OCI-LY7 (cell line): ENCODE data around the gene IQCH. TPM values are rescaled to one million over a fixed set of nuclear protein-coding genes. Genes with fewer than 3 reads are reported as not detected.

ENCODE experiments used
- BruUV-seq: library from RNA; stranded (reverse); fragments of 400-500 nt; replicated peaks from 2 replicates; lab custom pipeline; 2021; lab: Mats Ljungman, UMichigan
- CTCF ChIA-PET: fragments of 300-600 bp; sonication (Branson Sonifier 250); formaldehyde crosslinking; loops from one replicate; lab custom pipeline; 2022; ENCODE audit warnings: antibody characterized with exemption; ENCODE audit not compliant: unreplicated experiment; lab: Charles Lee
- POLR2A ChIA-PET: fragments of 300-600 bp; sonication (Branson Sonifier 250); formaldehyde crosslinking; loops from one replicate; lab custom pipeline; 2022; ENCODE audit warnings: antibody characterized with exemption; lab: Charles Lee
- DNase-seq: peaks from one replicate; pipeline ENCODE4 v3.0.0-alpha.2; 2015; ENCODE audit warnings: low spot score
- H2AFZ ChIP-seq: fragments of 200-600 bp; sonication (generic), shearing (Covaris generic); 2 replicates; pipeline ENCODE4 v1.6.1; 2014; ENCODE audit warnings: mild to moderate bottlenecking, antibody characterized with exemption, low read length, moderate library complexity
- H3K27ac ChIP-seq: fragments of 200-600 bp; sonication (generic); 2 replicates; pipeline ENCODE4 v1.5.1; 2014; ENCODE audit warnings: mixed run types, low read depth, mild to moderate bottlenecking, moderate library complexity, low read length, inconsistent platforms; ENCODE audit not compliant: poor library complexity, severe bottlenecking
- H3K36me3 ChIP-seq: fragments of 200-600 bp; sonication (generic); 2 replicates; pipeline ENCODE4 v1.6.1; 2014; ENCODE audit warnings: mild to moderate bottlenecking, antibody characterized with exemption, low read length, moderate library complexity, mixed read lengths; ENCODE audit not compliant: insufficient read depth
- H3K4me1 ChIP-seq: fragments of 200-600 bp; sonication (generic); 2 replicates; pipeline ENCODE4 v1.5.1; 2014; ENCODE audit warnings: mild to moderate bottlenecking, low read length; ENCODE audit not compliant: insufficient read depth, poor library complexity, severe bottlenecking
- H3K4me2 ChIP-seq: fragments of 200-600 bp; sonication (generic); 2 replicates; pipeline ENCODE4 v1.6.1; 2014; ENCODE audit warnings: mild to moderate bottlenecking, low read length
- H3K4me3 ChIP-seq: fragments of 200-600 bp; sonication (generic); 2 replicates; pipeline ENCODE4 v1.5.1; 2014; ENCODE audit warnings: mild to moderate bottlenecking, low read depth, low read length; ENCODE audit not compliant: poor library complexity, severe bottlenecking
- H3K79me2 ChIP-seq: fragments of 200-600 bp; sonication (generic); 2 replicates; pipeline ENCODE4 v1.6.1; 2016; ENCODE audit warnings: low read depth, mild to moderate bottlenecking, low read length, moderate library complexity, mixed read lengths; ENCODE audit not compliant: insufficient read depth
- H3K9me2 ChIP-seq: fragments of 200-600 bp; sonication (generic); 2 replicates; pipeline ENCODE4 v1.6.1; 2016; ENCODE audit warnings: mild to moderate bottlenecking, low read length, mixed read lengths; ENCODE audit not compliant: insufficient read depth
- H3K9me3 ChIP-seq: fragments of 200-600 bp; sonication (generic); 2 replicates; pipeline ENCODE4 v1.6.1; 2014; ENCODE audit warnings: mild to moderate bottlenecking, mixed run types, low read length, mixed read lengths
- H4K20me1 ChIP-seq: fragments of 200-600 bp; sonication (generic); 2 replicates; pipeline ENCODE4 v1.6.1; 2014; ENCODE audit warnings: mild to moderate bottlenecking, antibody characterized with exemption, low read length, moderate library complexity, mixed read lengths; ENCODE audit not compliant: insufficient read depth
- CTCF ChIP-seq: fragments of 200-600 bp; sonication (generic); conservative IDR thresholded peaks from 2 replicates; pipeline ENCODE4 v1.5.1; 2014; ENCODE audit warnings: mild to moderate bottlenecking, antibody characterized with exemption, low read length, moderate library complexity, mixed read lengths
- EZH2phosphoT487 ChIP-seq: fragments of 200-600 bp; sonication (generic); IDR thresholded peaks from 2 replicates; pipeline ENCODE4 v1.6.1; 2018; ENCODE audit warnings: low read depth, borderline replicate concordance, mild to moderate bottlenecking, mixed run types, antibody characterized with exemption, low read length, moderate library complexity, mixed read lengths
- intact Hi-C: fragments of 100-400 bp; cut with micrococcal nuclease; formaldehyde crosslinking; loops from one replicate; pipeline ENCODE4 v1.10.0; 2022; ENCODE audit not compliant: unreplicated experiment
- total RNA-seq, 2 experiments: library from RNA; depleted of rRNA in 1 of 2; stranded (reverse); fragments of >200 nt in 1 of 2; shearing (Covaris generic) in 1 of 2; gene quantifications; 2 replicates each; pipeline ENCODE4 v1.2.3, GENCODE V29; 2014 to 2022

Gene IQCH
- total RNA-seq, 2 experiments from 2014 or later = 3.9 to 5.8 TPM

GRCh38 chr15:67305506-67305905, 50.9 kb downstream of the IQCH start:
- Histone ChIP-seq H3K36me3 (no peaks in the 10 kb centered on the region), H3K27ac (no peak overlapping the region), H3K79me2 (no peaks in the 10 kb centered on the region), H3K9me2 (no peaks in the 10 kb centered on the region), H3K4me2 (no peak overlapping the region), H3K4me1 (peaks cover 2% of the 10 kb centered on the region), H2AFZ (no peak overlapping the region), H4K20me1 (no peaks in the 10 kb centered on the region), H3K4me3 (no peak overlapping the region), H3K9me3 (no peaks in the 10 kb centered on the region)
- intact Hi-C loops = no loop called here
- ChIA-PET CTCF (no interaction called here), POLR2A (no interaction called here)
- no TSS peak for BruUV-seq
- TF ChIP-seq EZH2phosphoT487 = no peak
- no peak for TF ChIP-seq CTCF
- no peak for DNase-seq

GRCh38 chr15:67307156-67307555, 52.6 kb downstream of the IQCH start:
- Histone ChIP-seq H3K9me3 (no peaks in the 10 kb centered on the region), H3K36me3 (no peaks in the 10 kb centered on the region), H3K79me2 (no peaks in the 10 kb centered on the region), H2AFZ (no peak overlapping the region), H3K4me1 (peaks cover 2% of the 10 kb centered on the region), H4K20me1 (no peaks in the 10 kb centered on the region), H3K4me3 (no peak overlapping the region), H3K9me2 (no peaks in the 10 kb centered on the region), H3K27ac (no peak overlapping the region), H3K4me2 (no peak overlapping the region)
- no TSS peak for BruUV-seq
- ChIA-PET POLR2A (no interaction called here), CTCF (no interaction called here)
- no peak for DNase-seq
- TF ChIP-seq CTCF (no peak), EZH2phosphoT487 (no peak)
- intact Hi-C loops = no loop called here

GRCh38 chr15:67307889-67308597, 53.5 kb downstream of the IQCH start:
- Histone ChIP-seq H3K4me1 (peaks cover 2% of the 10 kb centered on the region), H3K36me3 (no peaks in the 10 kb centered on the region), H3K79me2 (no peaks in the 10 kb centered on the region), H3K9me3 (no peaks in the 10 kb centered on the region), H4K20me1 (no peaks in the 10 kb centered on the region), H2AFZ (no peak overlapping the region), H3K4me2 (no peak overlapping the region), H3K9me2 (no peaks in the 10 kb centered on the region), H3K27ac (no peak overlapping the region), H3K4me3 (no peak overlapping the region)
- ChIA-PET CTCF (no interaction called here), POLR2A (interaction anchor here (0.8 to 1.2 kb wide), 2 partner anchors 9 to 557 kb away, joined by 3 to 6 read pairs; no protein-coding TSS in a partner anchor)
- BruUV-seq = no TSS peak
- no peak for TF ChIP-seq CTCF
- no peak for TF ChIP-seq EZH2phosphoT487
- intact Hi-C loops = no loop called here
- DNase-seq = no peak
